BLaER1 (cell line): ENCODE results near the gene LUC7L3.
"Not testable (repeated sequence)": the region's sequence is repeated elsewhere in the genome, so short reads cannot be mapped to it uniquely, and the experiment has no call there.

Experiments
- H3K27ac ChIP-seq: shearing (Covaris generic); formaldehyde crosslinking; 2 replicates; pipeline ENCODE4 v1.8.1; 2022
- H3K27me3 ChIP-seq: shearing (Covaris generic); formaldehyde crosslinking; 2 replicates; pipeline ENCODE4 v1.8.1; 2022
- H3K36me3 ChIP-seq: shearing (Covaris generic); formaldehyde crosslinking; 2 replicates; pipeline ENCODE4 v1.8.1; 2022
- H3K4me1 ChIP-seq: shearing (Covaris generic); formaldehyde crosslinking; 2 replicates; pipeline ENCODE4 v1.8.1; 2022
- H3K4me2 ChIP-seq: shearing (Covaris generic); formaldehyde crosslinking; 2 replicates; pipeline ENCODE4 v1.8.1; 2022
- H3K4me3 ChIP-seq: shearing (Covaris generic); formaldehyde crosslinking; 2 replicates; pipeline ENCODE4 v1.8.1; 2022
- H3K9ac ChIP-seq: shearing (Covaris generic); formaldehyde crosslinking; 2 replicates; pipeline ENCODE4 v1.8.1; 2022
- H3K9me3 ChIP-seq: shearing (Covaris generic); formaldehyde crosslinking; 2 replicates; pipeline ENCODE4 v1.8.1; 2022
- H4K20me1 ChIP-seq: shearing (Covaris generic); formaldehyde crosslinking; 2 replicates; pipeline ENCODE4 v1.8.1; 2022
- Cebpa-rat ChIP-seq: shearing (Covaris generic); IDR thresholded peaks from 2 replicates; pipeline ENCODE4 v1.8.1; 2022

Gene LUC7L3

DNA sequence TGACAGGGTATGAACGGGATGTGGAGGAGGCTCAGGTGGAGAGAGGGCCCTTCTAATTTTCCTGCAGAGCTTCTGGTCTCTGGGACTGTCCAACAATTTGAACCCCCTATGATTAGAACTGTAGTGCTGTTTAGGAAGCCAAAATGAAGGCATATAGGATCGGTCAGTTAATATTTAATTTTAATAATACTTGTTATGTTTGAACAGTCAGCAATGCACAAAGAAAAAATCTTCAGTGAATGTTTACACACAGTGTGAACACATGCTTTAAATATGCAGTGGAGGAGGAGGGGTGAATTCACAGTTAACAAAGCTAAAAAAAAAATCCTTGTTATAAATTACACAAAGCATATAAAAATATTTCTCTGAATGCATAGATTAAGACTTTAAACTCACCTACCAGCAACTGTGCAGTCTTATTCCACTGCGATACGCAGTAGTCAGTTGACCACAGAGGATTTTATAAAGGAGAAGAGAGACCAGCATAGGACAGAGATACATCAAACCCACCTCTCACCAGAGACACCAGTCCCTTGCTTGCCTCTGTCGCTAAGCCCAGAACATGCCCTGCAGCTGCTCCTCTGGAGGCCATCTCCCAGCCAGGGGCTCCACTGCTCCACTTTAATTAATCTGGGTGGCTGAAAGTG is 26.2 kb upstream of the LUC7L3 start:
- Histone ChIP-seq H3K4me1 (peaks cover 14% of the 10 kb centered on the region), H3K9ac (no peak overlapping the region), H3K36me3 (peaks cover 63% of the 10 kb centered on the region), H4K20me1 (peaks cover 32% of the 10 kb centered on the region), H3K4me3 (no peak overlapping the region), H3K27me3 (no peaks in the 10 kb centered on the region), H3K9me3 (no peaks in the 10 kb centered on the region), H3K27ac (no peak overlapping the region), H3K4me2 (no peak overlapping the region)
- TF ChIP-seq Cebpa-rat, result no peak

DNA sequence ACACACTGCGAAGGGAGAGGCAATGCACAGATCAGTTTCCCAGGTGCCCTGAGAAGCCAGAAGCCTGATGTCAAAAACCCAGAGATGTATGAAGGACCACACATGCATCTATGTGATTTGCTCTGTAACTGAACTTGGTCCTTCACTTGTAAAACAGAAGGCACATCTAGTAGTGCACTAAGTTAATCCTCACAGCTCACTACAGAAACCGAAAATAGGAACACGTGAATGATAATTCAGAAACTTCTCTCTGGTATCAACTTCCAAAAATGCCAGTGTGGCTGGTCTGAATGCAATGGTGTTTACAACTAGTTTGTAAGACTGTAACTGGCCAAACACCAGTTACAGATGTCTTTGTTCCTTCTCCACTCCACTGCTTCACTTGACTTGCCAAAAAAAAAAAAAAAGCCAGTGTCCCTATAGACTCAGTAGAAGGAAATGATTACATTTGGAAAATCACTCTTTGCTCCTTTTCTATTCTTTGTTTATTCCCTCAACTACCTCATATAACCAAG is 23.0 kb upstream of the LUC7L3 start:
- Histone ChIP-seq H3K27ac (no peak overlapping the region), H3K9ac (no peak overlapping the region), H3K4me1 (no peaks in the 10 kb centered on the region), H3K4me3 (no peak overlapping the region), H3K36me3 (peaks cover 94% of the 10 kb centered on the region), H3K9me3 (no peaks in the 10 kb centered on the region), H4K20me1 (peaks cover 57% of the 10 kb centered on the region), H3K4me2 (no peak overlapping the region), H3K27me3 (no peaks in the 10 kb centered on the region)
- TF ChIP-seq Cebpa-rat, result no peak

DNA sequence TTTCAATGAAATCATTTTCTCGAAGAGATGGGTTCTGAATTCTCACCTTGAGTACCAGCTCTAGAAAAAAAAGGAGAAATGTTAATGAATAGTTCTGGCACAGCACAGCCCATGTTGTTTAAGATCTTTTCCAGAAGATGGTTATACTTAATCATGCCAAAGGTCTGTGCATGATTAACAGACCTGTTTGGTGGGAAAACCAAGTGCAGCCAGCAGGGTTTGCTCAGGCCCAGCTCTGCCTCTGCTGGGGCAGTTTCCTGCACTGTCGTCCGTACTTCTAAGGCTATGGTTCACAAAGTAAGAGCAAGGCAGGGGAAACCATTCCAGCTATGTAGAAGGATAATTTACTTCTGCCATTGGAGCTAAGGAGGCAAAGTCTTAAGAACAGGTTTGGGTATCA is 22.3 kb upstream of the LUC7L3 start:
- no peaks in the 10 kb centered on the region for H3K9me3 ChIP-seq
- TF ChIP-seq Cebpa-rat, result no peak
- no peak overlapping the region for H3K4me3 ChIP-seq
- peaks cover 96% of the 10 kb centered on the region for H3K36me3 ChIP-seq
- H4K20me1 ChIP-seq, result peaks cover 62% of the 10 kb centered on the region
- H3K27me3 ChIP-seq, result no peaks in the 10 kb centered on the region
- no peaks in the 10 kb centered on the region for H3K4me1 ChIP-seq
- H3K4me2 ChIP-seq, result no peak overlapping the region
- H3K27ac ChIP-seq, result no peak overlapping the region
- no peak overlapping the region for H3K9ac ChIP-seq

DNA sequence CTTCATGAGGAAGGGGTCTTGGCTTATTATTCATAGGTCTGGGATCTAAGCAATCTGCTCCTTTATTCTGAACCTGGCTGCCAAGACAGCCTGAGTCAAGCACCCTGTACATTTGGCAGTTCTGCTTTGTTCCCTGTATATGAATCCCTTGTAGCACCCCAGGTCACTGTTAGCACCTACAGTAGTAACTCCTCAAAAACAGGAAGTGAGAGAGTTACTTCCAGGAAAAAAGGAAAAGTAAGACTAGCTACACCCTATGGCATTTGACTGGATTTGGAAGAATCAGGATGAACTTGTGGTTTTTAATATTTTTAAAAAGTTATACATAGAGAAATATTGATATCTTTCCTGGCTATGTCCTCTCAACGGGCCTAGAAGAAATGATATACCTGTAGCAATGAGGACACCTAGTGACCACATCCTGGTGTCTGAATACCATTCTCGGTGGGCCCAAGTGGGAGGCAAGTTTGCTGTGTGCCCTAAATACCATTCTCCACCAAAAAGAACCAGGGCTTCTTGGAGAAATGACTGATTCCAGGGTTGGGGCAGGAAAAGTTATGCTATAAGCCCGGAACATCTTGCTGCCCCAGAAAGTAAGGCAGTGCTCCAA is 21.6 kb upstream of the LUC7L3 start:
- Histone ChIP-seq H3K4me2 (no peak overlapping the region), H3K36me3 (peaks cover 96% of the 10 kb centered on the region), H3K4me1 (no peaks in the 10 kb centered on the region), H3K27ac (no peak overlapping the region), H3K4me3 (no peak overlapping the region), H3K9me3 (no peaks in the 10 kb centered on the region), H4K20me1 (peaks cover 62% of the 10 kb centered on the region), H3K27me3 (no peaks in the 10 kb centered on the region), H3K9ac (no peak overlapping the region)
- TF ChIP-seq Cebpa-rat, result no peak

DNA sequence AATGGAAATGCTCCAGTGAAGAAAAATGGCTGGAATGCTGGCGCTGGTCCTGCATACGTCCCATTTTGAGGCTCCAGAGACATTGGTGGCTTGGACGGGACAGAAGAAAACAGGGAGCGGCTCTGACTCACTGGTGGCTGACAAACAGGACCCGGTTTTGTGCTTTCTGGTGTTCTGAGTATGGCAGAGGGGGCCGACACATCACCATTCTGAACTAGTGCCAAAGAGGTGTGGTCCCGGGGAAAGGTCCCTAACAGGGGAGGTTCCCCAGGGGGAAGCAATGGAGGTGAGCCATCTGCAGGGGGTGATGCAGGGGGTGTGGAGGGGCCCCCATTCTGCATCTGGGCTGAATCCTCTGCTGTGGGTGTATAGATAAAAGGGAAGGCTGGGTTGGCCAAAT is 20.0 kb upstream of the LUC7L3 start:
- H3K9me3 ChIP-seq, result no peaks in the 10 kb centered on the region
- H4K20me1 ChIP-seq, result peaks cover 78% of the 10 kb centered on the region
- H3K27ac ChIP-seq, result no peak overlapping the region
- H3K9ac ChIP-seq, result no peak overlapping the region
- H3K27me3 ChIP-seq, result no peaks in the 10 kb centered on the region
- no peak for TF ChIP-seq Cebpa-rat
- no peak overlapping the region for H3K4me3 ChIP-seq
- H3K36me3 ChIP-seq, result peaks cover 96% of the 10 kb centered on the region
- H3K4me1 ChIP-seq, result 0 out of 2 replicates have a peak, but pooled peaks cover 5% of the 10 kb centered on the region
- H3K4me2 ChIP-seq, result no peak overlapping the region

DNA sequence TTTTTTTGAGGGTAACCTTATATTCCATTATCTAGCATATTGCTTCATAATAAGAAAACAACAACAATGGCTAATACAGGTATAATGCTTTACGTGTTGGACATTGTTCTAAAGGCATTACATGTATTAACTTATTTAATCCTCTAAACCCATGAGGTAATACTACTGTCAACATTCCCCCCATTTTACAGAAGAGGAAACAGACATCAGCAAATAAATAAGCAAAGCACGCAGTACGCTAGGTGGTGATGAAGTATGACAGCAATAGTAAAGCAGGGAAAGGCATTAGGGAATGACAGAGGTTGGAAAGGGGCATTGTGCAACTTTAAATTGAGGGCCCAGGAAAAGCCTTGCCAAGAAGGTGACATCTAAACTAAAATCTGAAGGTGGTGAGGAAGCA is 16.2 kb upstream of the LUC7L3 start:
- no peaks in the 10 kb centered on the region for H3K9me3 ChIP-seq
- H3K4me1 ChIP-seq, result peaks cover 18% of the 10 kb centered on the region
- H3K9ac ChIP-seq, result no peak overlapping the region
- no peak overlapping the region for H3K4me3 ChIP-seq
- H3K27ac ChIP-seq, result no peak overlapping the region
- peaks cover 73% of the 10 kb centered on the region for H3K36me3 ChIP-seq
- H3K4me2 ChIP-seq, result no peak overlapping the region
- H3K27me3 ChIP-seq, result no peaks in the 10 kb centered on the region
- peaks cover 68% of the 10 kb centered on the region for H4K20me1 ChIP-seq
- no peak for TF ChIP-seq Cebpa-rat

DNA sequence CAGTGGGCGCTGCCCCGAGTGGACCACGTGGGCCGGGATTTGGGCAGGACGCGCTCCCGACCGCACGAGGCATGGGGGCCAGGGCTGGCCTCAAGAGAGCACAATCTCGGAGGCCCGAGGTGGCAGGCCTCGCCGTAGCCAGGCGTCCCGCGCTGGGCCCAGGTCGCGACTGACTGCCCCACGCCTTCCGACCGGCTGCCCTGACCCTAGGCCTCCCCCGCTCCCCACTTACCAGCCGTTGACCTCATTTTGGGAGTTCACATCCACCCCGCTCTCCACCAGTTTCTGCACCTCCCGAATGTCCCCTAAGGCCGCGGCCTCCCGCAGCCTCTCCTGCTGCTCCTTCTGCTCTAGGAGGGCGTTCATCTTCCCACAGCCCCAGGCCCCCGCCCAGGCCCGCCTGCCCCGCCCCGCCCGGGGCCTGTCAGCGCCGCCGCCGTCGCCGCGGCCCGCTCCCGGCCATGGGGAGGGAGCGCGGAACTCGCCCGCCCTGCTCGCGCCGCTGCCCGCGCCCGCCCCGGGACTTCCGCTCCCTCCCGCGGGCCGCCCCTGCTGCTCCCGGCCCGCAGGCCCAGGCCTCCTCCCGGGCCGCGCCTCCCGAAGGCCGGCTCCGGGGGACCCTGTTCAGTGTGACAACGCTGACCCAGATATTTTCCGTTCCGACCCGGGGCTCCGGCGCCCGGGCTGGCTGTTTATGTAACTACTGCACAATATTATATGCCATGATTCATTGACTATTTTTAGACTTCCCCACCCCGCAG is 11.9 kb upstream of the LUC7L3 start, which contains the start of gene ANKRD40:
Gene ANKRD40, minus strand, starts transcription at position 626 of the 761 bp plus-strand sequence. Its CDS starts 260 bp downstream, at position 366.
- peak within 1 kb of the TSS; percentile 94 for H3K9ac ChIP-seq
- H3K27me3 ChIP-seq, result no peaks in the 10 kb centered on the region
- H3K9me3 ChIP-seq, result no peaks in the 10 kb centered on the region
- peaks cover 51% of the 10 kb centered on the region for H3K4me1 ChIP-seq
- peaks cover 33% of the 10 kb centered on the region for H3K36me3 ChIP-seq
- 0 out of 2 replicates have a peak, but pooled peaks have one; percentile 7 for TF ChIP-seq Cebpa-rat
- peaks cover 33% of the 10 kb centered on the region for H4K20me1 ChIP-seq
- peak within 1 kb of the TSS; percentile 92 for H3K27ac ChIP-seq
- peak within 1 kb of the TSS; percentile 75 for H3K4me3 ChIP-seq
- peak within 1 kb of the TSS; percentile 98 for H3K4me2 ChIP-seq

DNA sequence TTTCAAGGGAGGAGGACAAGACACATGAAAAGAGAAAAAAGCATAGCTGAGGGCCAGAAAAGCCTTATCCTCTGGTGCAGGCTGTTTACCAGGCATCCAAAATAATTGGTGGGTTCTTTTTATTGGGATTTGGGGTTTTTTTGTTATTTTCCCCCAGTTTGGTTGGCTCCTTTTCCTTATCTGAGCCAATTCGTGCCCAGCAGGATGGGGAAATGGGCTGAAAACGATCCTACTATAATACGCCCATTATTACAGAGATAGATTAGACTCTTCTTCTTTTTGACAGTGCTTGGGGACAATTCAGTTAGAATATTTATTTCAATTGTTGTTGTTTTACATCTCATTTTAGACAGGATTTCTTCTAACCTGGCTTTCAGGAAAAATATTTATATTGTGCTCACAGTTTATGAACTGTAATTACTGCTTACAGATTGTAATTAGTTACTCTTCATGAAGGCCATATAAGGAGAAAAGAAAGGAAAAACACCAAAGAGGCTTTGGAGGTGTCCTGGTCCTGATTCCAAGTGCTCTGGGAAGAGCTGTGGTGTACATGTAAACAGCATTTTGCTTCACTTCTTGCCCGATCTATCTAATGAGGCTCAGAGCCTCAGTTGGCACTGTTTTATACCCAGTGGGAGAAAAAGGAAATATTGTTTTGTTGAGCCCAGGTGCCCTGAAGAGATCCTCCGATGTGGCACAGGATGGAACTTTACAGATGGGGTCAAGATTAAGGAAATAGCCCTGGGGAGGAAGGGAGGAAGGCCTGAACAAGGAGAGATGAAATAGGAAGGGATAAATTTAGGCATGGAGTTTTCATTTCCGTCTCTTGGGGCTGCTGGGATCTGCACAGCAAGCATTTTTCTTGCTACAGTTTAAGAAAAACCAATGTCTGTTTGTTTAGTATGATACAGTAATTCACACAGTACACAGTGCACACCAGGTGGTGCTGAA is 11.1 kb upstream of the LUC7L3 start:
- H3K4me1 ChIP-seq, result peaks cover 51% of the 10 kb centered on the region
- H3K27me3 ChIP-seq, result no peaks in the 10 kb centered on the region
- H4K20me1 ChIP-seq, result peaks cover 25% of the 10 kb centered on the region
- peaks cover 24% of the 10 kb centered on the region for H3K36me3 ChIP-seq
- peak overlapping the region; percentile 92 for H3K27ac ChIP-seq
- peak overlapping the region; percentile 75 for H3K4me3 ChIP-seq
- peak overlapping the region; percentile 98 for H3K4me2 ChIP-seq
- TF ChIP-seq Cebpa-rat, result no peak
- H3K9me3 ChIP-seq, result no peaks in the 10 kb centered on the region
- H3K9ac ChIP-seq, result peak overlapping the region; percentile 94

DNA sequence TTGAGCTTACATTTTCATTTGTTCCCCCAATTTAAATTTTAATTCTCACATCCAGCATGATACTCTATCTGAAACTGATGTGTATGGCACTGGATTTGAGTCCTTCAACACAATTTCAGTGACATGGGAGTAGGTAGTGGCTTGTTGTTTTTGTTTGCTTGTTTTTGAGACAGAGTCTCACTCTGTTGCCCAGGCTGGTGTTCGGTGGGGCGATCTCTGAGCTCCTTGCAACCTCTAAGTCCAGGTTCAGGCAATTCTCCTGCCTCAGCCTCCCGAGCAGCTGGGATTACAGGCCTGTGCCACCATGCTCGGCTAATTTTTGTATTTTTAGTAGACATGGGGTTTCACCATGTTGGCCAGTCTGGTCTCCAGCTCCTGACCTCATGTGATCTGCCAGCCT is 10.3 kb upstream of the LUC7L3 start:
- H3K36me3 ChIP-seq, result peaks cover 17% of the 10 kb centered on the region
- peak overlapping the region; percentile 98 for H3K4me2 ChIP-seq
- not testable (repeated sequence) for H3K27me3 ChIP-seq, H3K9me3 ChIP-seq
- H4K20me1 ChIP-seq, result peaks cover 17% of the 10 kb centered on the region
- H3K4me1 ChIP-seq, result peaks cover 49% of the 10 kb centered on the region
- H3K9ac ChIP-seq, result peak overlapping the region; percentile 94
- H3K4me3 ChIP-seq, result peak overlapping the region; percentile 75
- H3K27ac ChIP-seq, result peak overlapping the region; percentile 92
